Measurements from ENCODE around the gene PSMD7. TPM values are rescaled to one million over a fixed set of nuclear protein-coding genes. Genes with fewer than 3 reads are reported as not detected.

PSMD7 gene
- total and polyA plus RNA-seq, 2 experiments from 2014 or later: 116 to 165 TPM

GRCh38 chr16:74304835-74305176 lies 8.2 kb downstream of the PSMD7 start (continued):
- TF ChIP-seq, protein P1, sequence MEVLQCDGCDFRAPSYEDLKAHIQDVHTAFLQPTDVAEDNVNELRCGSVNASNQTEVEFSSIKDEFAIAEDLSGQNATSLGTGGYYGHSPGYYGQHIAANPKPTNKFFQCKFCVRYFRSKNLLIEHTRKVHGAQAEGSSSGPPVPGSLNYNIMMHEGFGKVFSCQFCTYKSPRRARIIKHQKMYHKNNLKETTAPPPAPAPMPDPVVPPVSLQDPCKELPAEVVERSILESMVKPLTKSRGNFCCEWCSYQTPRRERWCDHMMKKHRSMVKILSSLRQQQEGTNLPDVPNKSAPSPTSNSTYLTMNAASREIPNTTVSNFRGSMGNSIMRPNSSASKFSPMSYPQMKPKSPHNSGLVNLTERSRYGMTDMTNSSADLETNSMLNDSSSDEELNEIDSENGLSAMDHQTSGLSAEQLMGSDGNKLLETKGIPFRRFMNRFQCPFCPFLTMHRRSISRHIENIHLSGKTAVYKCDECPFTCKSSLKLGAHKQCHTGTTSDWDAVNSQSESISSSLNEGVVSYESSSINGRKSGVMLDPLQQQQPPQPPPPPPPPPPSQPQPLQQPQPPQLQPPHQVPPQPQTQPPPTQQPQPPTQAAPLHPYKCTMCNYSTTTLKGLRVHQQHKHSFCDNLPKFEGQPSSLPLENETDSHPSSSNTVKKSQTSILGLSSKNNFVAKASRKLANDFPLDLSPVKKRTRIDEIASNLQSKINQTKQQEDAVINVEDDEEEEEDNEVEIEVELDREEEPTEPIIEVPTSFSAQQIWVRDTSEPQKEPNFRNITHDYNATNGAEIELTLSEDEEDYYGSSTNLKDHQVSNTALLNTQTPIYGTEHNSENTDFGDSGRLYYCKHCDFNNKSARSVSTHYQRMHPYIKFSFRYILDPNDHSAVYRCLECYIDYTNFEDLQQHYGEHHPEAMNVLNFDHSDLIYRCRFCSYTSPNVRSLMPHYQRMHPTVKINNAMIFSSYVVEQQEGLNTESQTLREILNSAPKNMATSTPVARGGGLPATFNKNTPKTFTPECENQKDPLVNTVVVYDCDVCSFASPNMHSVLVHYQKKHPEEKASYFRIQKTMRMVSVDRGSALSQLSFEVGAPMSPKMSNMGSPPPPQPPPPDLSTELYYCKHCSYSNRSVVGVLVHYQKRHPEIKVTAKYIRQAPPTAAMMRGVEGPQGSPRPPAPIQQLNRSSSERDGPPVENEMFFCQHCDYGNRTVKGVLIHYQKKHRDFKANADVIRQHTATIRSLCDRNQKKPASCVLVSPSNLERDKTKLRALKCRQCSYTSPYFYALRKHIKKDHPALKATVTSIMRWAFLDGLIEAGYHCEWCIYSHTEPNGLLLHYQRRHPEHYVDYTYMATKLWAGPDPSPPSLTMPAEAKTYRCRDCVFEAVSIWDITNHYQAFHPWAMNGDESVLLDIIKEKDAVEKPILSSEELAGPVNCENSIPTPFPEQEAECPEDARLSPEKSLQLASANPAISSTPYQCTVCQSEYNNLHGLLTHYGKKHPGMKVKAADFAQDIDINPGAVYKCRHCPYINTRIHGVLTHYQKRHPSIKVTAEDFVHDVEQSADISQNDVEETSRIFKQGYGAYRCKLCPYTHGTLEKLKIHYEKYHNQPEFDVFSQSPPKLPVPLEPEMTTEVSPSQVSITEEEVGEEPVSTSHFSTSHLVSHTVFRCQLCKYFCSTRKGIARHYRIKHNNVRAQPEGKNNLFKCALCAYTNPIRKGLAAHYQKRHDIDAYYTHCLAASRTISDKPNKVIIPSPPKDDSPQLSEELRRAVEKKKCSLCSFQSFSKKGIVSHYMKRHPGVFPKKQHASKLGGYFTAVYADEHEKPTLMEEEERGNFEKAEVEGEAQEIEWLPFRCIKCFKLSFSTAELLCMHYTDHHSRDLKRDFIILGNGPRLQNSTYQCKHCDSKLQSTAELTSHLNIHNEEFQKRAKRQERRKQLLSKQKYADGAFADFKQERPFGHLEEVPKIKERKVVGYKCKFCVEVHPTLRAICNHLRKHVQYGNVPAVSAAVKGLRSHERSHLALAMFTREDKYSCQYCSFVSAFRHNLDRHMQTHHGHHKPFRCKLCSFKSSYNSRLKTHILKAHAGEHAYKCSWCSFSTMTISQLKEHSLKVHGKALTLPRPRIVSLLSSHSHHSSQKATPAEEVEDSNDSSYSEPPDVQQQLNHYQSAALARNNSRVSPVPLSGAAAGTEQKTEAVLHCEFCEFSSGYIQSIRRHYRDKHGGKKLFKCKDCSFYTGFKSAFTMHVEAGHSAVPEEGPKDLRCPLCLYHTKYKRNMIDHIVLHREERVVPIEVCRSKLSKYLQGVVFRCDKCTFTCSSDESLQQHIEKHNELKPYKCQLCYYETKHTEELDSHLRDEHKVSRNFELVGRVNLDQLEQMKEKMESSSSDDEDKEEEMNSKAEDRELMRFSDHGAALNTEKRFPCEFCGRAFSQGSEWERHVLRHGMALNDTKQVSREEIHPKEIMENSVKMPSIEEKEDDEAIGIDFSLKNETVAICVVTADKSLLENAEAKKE (CRISPR knock-in tag; IDR thresholded peaks at IDR 0.05): no peak
- TF ChIP-seq POLR2AphosphoS5 (IDR thresholded peaks at IDR 0.05; ENCODE audit: low read depth): no peak
- no peak for TF ChIP-seq EZH2 (IDR thresholded peaks at IDR 0.05; ENCODE audit: low read depth, unreplicated experiment)
- TF ChIP-seq ETS1 (IDR thresholded peaks at IDR 0.05): no peak

GRCh38 chr16:74305281-74305680 lies 8.7 kb downstream of the PSMD7 start:
- DNase-seq (ENCODE audit: low spot score) (no peak), ATAC-seq (no peak)
- H3K27me3 Mint-ChIP-seq (ENCODE audit: insufficient read depth, low read depth, poor library complexity): peaks cover 4% of the 10 kb centered on the region
- Histone ChIP-seq H3F3A (replicated peaks; ENCODE audit: low read depth) (peaks cover 9% of the 10 kb centered on the region), H3K4me1 (ENCODE audit: insufficient read depth) (no peaks in the 10 kb centered on the region), H4K20me1 (replicated peaks; ENCODE audit: insufficient read depth) (peaks cover 16% of the 10 kb centered on the region), H3K27ac (ENCODE audit: low read depth) (no peak overlapping the region; the same call in 1 of the 2 replicates), H2AFZ (no peak overlapping the region), H3K9me2 (ENCODE audit: insufficient read depth) (no peaks in the 10 kb centered on the region), H3K79me2 (replicated peaks; ENCODE audit: insufficient read depth) (no peaks in the 10 kb centered on the region), H3K4me2 (no peak overlapping the region), H3K4me3 (no peak overlapping the region), H3K36me3 (ENCODE audit: insufficient read depth) (peaks cover 59% of the 10 kb centered on the region), H3K27me3 (ENCODE audit: insufficient read depth) (no peaks in the 10 kb centered on the region)
- no peak overlapping the region for H3K27ac Mint-ChIP-seq
- H3K4me3 Mint-ChIP-seq: no peak overlapping the region
- H3K9me3 Mint-ChIP-seq: no peaks in the 10 kb centered on the region
- peaks cover 71% of the 10 kb centered on the region for H3K36me3 Mint-ChIP-seq (ENCODE audit: low read depth)
- no peaks in the 10 kb centered on the region for H3K4me1 Mint-ChIP-seq
- TF ChIP-seq, protein P2, sequence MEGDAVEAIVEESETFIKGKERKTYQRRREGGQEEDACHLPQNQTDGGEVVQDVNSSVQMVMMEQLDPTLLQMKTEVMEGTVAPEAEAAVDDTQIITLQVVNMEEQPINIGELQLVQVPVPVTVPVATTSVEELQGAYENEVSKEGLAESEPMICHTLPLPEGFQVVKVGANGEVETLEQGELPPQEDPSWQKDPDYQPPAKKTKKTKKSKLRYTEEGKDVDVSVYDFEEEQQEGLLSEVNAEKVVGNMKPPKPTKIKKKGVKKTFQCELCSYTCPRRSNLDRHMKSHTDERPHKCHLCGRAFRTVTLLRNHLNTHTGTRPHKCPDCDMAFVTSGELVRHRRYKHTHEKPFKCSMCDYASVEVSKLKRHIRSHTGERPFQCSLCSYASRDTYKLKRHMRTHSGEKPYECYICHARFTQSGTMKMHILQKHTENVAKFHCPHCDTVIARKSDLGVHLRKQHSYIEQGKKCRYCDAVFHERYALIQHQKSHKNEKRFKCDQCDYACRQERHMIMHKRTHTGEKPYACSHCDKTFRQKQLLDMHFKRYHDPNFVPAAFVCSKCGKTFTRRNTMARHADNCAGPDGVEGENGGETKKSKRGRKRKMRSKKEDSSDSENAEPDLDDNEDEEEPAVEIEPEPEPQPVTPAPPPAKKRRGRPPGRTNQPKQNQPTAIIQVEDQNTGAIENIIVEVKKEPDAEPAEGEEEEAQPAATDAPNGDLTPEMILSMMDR (conservative IDR thresholded peaks at IDR 0.05; ENCODE audit: low read depth in 2 of 2): no peak
- peak; percentile 49 for TF ChIP-seq POLR2AphosphoS5 (IDR thresholded peaks at IDR 0.05; ENCODE audit: low read depth)

All from GM23338 (cell line).